Fibroblast of lung (primary cell): ENCODE data around the gene HIRA.

Experiments used
- CTCF ChIP-seq, 2 donors: IDR thresholded peaks in 1 of 2; conservative IDR thresholded peaks in 1 of 2; 1 replicate in 1 of 2; 2 replicates in 1 of 2; pipeline ENCODE4 v1.5.1; 2011 to 2012; ENCODE audit warnings: low read length in 2 of 2, control low read depth in 1 of 2, inconsistent platforms in 1 of 2, low read depth in 1 of 2, mild to moderate bottlenecking in 1 of 2
- EZH2 ChIP-seq: IDR thresholded peaks from 2 replicates; pipeline ENCODE4 v1.5.1; 2012; ENCODE audit warnings: low read length, control low read depth, mild to moderate bottlenecking; ENCODE audit errors: missing control alignments

- TF ChIP-seq CTCF (conservative IDR thresholded peaks at IDR 0.05 in 1 of 2, IDR thresholded peaks at IDR 0.05 in 1 of 2; ENCODE audit: low read depth in 1 of 2, low read length in 2 of 2) (no peak), EZH2 (no peak)
These were observed 19.9 kb downstream of the HIRA start for GRCh38 chr22:19411690-19412045.
